HG03460 (cell line): ENCODE data around the gene ATF4.
"Not testable (repeated sequence)": the region's sequence is repeated elsewhere in the genome, so short reads cannot be mapped to it uniquely, and the experiment has no call there.

Experiments used
- ATAC-seq: cut with Tn5 transposase; IDR thresholded peaks from one replicate; pipeline ENCODE4 v1.9.1; 2021; ENCODE audit not compliant: unreplicated experiment

ATF4 gene

GRCh38 chr22:39489094-39490068 is 31.0 kb upstream of the ATF4 start:
- no peak for ATAC-seq

GRCh38 chr22:39490135-39490798 is 30.1 kb upstream of the ATF4 start:
- no peak for ATAC-seq

- ATAC-seq, result no peak
Observed at GRCh38 chr22:39490966-39491680, 29.2 kb upstream of the ATF4 start.

GRCh38 chr22:39491696-39492095 is 28.7 kb upstream of the ATF4 start:
- no peak for ATAC-seq

- no peak for ATAC-seq
Observed at GRCh38 chr22:39492186-39492585, 28.2 kb upstream of the ATF4 start.

GRCh38 chr22:39493759-39494158 is 26.6 kb upstream of the ATF4 start:
- no peak for ATAC-seq

- no peak for ATAC-seq
Observed at GRCh38 chr22:39494471-39495120, 25.8 kb upstream of the ATF4 start.

- ATAC-seq, result no peak
Observed at GRCh38 chr22:39496131-39496838, 24.1 kb upstream of the ATF4 start.

- no peak for ATAC-seq
Observed at GRCh38 chr22:39497429-39497828, 22.9 kb upstream of the ATF4 start.

- no peak for ATAC-seq
Observed at GRCh38 chr22:39498368-39498767, 22.0 kb upstream of the ATF4 start.

- ATAC-seq, result no peak
Observed at GRCh38 chr22:39498802-39499201, 21.6 kb upstream of the ATF4 start.

GRCh38 chr22:39500101-39500500 is 20.3 kb upstream of the ATF4 start:
- no peak for ATAC-seq

GRCh38 chr22:39501644-39502108 is 18.7 kb upstream of the ATF4 start:
- ATAC-seq, result no peak

- ATAC-seq, result peak; percentile 94
Observed at GRCh38 chr22:39502109-39502788, 18.1 kb upstream of the ATF4 start, which contains the start of gene MIEF1. MIEF1 (plus strand) TSS chr22:39502290; CDS start chr22:39511295, 9,005 bp downstream.

- ATAC-seq, result no peak
Observed at GRCh38 chr22:39502789-39503409, 17.5 kb upstream of the ATF4 start.

- no peak for ATAC-seq
Observed at GRCh38 chr22:39503630-39504029, 16.7 kb upstream of the ATF4 start.

- no peak for ATAC-seq
Observed at GRCh38 chr22:39504071-39504470, 16.3 kb upstream of the ATF4 start.

- not testable (repeated sequence) for ATAC-seq
Observed at GRCh38 chr22:39507021-39507420, 13.3 kb upstream of the ATF4 start.

- ATAC-seq, result no peak
Observed at GRCh38 chr22:39508393-39508792, 12.0 kb upstream of the ATF4 start.
